Fibroblast of upper back skin (primary cell): ENCODE measurements around the gene HSPA1B.
A peak's percentile ranks its signal among the peaks of the same experiment; 100 is the strongest.
"Not testable (repeated sequence)": the region's sequence is repeated elsewhere in the genome, so short reads cannot be mapped to it uniquely, and the experiment has no call there.

Experiments used
- DNase-seq: peaks from one replicate; pipeline ENCODE4 v3.0.0-alpha.2; 2013

HSPA1B gene

DNA sequence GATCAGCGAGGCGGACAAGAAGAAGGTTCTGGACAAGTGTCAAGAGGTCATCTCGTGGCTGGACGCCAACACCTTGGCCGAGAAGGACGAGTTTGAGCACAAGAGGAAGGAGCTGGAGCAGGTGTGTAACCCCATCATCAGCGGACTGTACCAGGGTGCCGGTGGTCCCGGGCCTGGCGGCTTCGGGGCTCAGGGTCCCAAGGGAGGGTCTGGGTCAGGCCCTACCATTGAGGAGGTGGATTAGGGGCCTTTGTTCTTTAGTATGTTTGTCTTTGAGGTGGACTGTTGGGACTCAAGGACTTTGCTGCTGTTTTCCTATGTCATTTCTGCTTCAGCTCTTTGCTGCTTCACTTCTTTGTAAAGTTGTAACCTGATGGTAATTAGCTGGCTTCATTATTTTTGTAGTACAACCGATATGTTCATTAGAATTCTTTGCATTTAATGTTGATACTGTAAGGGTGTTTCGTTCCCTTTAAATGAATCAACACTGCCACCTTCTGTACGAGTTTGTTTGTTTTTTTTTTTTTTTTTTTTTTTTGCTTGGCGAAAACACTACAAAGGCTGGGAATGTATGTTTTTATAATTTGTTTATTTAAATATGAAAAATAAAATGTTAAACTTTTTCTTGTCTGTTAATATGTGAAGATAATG, 2.2 kb downstream of the HSPA1B start:
- DNase-seq = peak; percentile 43

DNA sequence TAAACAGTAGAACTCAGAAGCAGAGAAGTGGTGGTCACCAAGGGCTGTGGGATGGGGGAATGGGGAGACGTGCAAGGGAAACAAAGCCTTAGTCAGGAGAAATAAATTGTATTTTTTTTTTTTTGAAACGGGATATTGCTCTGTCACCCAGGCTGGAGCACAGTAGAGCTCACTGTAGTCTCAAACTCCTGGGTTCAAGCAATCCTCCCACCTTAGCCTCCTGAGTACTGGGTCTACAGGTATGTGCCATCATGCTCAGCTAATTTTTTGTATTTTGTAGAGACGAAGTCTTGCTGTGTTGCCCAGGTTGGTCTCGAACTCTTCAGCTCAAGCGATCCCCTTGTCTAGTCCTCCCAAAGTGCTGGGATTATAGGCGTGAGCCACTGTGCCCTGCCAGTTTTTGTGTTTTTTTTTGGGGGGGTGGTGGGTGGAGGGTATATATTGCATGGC, 3.4 kb downstream of the HSPA1B start:
- no peak for DNase-seq

DNA sequence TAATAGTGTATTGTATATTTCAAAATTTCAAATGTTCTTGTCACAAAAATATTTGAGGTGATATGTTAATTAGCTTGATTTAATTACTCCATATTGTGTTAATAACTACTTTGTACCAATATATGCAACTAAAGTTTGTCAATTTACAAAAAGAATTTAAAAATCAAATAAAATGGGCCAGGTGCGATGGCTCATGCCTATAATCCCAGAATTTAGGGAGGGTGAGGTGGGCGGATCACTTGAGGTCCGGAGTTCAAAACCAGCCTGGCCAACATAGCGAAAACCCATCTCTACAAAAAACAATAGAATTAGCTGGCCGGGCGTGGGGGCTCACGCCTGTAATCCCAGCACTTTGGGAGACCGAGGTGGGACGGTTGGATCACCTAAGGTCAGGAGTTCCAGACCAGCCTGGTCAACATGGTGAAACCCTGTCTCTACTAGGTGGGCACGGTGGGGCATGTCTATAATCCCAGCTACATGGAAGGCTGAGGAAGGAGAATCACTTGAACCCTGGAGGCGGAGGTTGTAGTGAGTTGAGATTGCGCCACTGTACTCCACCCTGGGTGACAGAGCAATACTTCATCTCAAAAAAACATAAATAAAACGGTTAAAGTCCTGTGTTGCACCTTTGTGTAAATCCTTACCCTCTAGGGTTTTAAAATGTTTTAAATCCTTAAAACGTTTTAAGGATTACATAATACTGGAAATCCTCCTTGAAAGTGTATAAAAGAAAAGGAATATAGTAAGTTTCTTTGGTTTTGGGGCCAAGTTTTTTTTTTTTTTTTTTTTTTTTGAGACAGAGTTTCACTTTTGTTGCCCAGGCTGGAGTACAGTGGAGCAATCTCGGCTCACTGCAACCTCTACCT, 4.0 kb downstream of the HSPA1B start:
- no peak for DNase-seq

DNA sequence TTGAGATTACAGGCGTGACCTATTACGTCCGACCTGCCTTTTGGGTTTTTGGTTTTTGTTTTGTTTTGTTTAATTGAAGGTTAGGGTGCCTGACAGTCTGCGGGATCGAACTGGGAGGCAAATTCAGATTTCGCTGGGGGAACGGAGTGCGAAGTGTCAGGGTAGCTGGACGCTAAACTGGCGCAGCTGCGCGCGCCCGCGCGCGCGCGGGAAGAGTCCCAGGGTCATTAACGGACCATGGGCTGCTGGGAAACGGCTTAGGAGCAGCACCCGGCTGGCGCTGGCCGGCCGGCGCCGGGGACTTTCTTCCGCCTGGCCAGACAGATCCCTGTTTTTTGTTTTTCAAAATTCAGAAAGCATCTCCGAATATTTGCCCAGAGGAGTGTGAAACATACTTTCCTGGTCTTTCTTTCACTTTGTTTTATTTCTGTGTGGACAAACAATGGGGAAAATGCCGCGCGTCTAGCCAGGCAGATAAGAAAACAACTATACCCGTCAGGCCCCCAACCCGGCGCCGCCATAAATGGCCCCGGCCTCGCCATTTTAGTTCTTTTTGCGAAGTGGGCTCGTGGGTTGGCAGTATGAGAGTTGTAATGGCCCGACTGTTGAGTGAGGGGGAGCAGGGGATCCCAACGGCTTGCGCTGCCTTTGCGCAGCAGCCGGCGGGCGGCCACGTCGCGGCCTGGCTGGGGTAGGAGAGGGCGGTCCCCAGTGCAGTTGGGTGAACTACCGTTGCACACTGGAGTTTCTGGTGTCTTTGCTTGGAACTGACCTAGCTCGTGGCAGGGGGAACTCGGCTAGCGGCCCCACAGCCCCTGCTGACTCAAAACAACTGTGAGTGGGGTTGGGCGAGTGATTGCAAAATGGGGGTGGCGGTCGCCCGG, 7.1 kb downstream of the HSPA1B start:
- DNase-seq = peak; percentile 85

DNA sequence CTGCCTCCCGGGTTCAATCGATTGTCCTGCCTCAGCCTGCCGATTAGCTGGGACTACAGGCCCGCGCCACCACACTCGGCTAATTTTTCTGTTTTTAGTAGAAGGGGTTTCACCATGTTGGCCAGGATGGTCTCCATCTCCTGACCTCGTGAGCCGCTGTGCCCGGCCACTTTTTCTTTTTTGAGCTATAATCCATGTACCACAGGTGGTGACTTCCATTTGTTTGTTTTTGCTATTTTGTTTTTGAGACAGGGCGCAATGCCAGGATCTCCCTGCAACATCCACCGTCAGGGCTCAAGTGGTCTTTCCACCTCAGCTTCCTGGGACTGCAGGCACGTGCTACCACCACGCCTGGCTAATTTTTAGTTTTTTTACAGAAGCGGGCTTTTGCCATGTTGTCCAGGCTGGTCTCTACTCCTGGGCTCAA, 8.5 kb downstream of the HSPA1B start:
- DNase-seq = no peak

DNA sequence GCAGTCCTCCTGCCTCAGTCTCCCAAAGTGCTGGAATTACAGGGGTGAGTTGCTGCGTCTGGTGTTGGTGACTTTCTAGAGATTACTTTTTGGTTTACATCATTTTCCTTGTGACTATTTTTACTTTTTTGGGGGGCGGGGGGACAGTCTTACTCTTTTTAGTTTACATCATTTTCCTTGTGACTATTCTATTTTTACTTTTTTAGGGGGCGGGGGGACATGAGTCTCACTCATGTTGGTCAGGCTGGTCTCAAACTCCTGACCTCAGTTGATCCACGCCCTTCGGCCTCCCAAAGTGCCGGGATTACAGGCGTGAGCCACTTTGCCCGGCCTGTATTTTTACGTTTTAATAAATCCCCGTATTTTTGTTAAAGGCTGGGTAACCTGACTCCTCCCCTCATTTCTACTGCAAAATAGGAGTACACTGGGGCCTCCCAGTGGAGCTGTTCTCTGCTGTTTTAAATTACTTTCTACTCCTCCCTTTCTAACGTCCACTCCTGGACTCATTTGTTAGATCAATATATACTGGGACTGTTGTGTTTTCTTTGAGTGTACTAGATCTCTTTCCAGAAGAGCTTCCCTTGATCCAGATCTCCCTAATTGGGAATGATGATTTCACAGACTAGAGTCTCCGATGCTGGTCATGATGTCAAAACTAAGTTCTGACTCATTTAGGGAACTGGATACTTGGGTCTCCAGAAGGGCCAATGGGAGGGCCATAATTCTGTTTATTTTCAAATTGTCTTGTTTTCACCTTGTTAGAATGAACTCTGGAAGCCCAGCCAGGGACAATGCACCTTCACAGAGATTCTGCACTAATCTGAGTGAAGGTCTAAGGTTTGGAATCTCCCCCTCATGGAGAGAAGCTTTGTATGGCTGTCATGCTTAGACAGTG, 9.2 kb downstream of the HSPA1B start:
- DNase-seq = peak; percentile 17

DNA sequence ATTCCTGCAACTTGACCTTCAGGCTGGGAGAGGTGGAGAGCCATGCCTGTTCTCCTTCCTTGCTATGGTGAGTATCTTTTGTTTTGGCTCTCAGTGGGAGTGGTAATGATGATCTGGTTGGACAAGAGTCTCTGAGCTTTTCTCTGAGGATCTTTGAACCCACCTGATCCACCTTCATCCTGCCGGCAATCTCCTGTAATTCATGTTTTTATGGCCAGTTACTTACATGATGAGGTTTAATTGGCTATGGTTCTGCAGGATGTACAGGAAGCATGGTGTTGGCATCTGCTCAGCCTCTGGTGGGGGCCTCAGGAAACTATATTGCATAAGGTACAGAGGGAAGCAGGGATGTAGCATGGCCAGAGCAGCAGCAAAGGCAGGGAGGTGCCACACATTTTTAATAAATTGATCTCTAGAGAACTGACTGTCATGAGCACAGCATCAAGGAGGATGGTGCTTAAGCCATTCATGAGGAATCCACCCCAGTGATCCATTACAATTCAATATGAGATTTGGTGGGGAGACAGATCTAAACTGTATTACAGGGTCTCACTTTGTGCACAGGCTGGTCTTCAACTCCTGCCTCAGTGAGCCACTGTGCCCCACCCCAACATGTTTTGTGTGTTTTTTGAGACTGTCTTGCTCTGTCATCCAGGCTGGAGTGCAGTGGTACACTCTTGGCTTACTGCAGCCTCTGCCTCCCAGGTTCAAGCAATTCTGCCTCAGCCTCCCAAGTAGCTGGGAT, 10.0 kb downstream of the HSPA1B start:
- peak; percentile 19 for DNase-seq

DNA sequence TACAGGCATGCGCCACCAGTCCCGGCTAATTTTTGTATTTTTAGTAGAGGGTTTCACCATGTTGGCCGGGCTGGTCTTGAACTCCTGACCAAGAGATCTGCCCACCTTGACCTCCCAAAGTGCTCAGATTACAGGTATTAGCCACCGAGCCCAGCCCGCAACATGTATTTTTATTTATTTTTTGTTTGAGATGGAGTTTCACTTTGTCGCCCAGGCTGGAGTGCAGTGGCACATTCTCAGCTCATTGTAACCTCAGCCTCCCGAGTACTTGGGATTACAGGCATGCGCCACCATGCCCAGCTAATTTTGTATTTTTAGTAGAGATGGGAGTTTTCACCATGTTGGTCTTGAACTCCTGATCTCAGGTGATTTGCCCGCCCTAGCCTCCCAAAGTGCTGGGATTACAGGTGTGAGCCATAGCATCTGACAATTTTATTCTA, 10.6 kb downstream of the HSPA1B start:
- not testable (repeated sequence) for DNase-seq

DNA sequence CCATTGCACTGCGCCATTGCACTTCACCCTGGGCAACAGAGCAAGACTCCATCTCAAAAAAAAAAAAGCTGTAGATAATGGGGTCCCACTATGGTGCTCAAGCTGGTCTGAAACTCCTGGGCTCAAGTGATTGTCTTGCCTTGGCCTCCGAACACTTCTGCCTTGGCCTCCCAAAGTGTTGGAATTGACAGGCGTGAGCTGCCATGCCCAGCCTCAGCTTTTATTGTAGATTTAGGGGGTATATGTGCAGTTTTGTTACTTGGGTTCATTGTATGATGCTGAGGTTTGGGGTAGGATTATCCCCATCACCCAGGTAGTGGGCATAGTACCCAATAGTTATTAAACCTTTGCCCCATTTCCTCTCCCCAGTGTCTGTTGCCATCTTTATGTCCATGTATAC, 11.4 kb downstream of the HSPA1B start:
- DNase-seq = no peak

DNA sequence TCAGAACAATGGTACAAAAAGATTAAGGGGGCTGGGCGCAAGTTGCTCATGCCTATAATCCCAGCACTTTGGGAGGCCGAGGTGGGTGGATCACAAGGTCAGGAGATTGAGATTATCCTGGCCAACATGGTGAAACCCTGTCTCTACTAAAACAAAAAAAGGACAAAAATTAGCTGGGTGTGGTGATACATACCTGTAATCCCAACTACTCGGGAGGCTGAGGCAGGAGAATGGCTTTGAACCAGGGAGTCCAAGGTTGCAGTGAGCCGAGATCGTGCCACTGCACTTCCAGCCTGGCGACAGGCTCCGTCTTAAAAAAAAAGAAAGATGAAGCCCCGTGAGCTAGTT, 12.2 kb downstream of the HSPA1B start:
- not testable (repeated sequence) for DNase-seq

DNA sequence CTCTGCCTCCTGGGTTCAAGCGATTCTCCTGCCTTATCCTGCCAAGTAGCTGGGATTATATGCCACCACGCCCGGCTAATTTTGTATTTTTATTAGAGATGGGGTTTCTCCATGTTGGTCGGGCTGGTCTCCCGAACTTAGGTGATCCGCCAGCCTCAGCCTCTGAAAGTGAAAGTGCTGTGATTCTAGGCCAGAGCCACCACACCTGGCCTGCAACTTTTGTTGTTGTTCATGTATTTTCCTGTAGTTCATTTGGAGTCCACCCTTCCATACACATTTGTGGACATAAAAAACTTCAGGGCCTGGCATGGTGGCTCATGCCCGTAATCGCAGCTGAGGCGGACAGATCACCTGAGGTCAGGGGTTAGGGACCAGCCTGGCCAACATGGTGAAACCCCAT, 14.5 kb downstream of the HSPA1B start:
- DNase-seq = no peak

DNA sequence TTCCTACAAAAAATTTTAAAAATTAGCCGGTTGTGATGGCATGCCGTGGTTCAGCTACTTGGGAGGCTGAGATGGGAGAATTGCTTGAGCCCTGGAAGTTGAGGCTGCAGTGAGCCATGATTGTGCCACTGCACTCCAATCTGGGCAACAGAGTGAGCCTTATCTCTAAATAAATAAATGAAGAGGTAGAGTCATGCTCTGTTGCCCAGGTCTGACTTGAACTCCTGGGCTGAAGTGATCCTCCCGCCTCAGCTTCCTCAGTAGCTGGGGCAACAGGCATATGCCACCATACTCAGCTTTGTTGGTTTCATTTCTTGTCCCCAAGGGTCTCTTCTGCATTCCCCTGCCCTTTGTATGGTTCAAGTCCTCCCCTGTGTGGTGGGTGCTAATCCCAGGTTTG, 17.0 kb downstream of the HSPA1B start:
- DNase-seq = no peak

DNA sequence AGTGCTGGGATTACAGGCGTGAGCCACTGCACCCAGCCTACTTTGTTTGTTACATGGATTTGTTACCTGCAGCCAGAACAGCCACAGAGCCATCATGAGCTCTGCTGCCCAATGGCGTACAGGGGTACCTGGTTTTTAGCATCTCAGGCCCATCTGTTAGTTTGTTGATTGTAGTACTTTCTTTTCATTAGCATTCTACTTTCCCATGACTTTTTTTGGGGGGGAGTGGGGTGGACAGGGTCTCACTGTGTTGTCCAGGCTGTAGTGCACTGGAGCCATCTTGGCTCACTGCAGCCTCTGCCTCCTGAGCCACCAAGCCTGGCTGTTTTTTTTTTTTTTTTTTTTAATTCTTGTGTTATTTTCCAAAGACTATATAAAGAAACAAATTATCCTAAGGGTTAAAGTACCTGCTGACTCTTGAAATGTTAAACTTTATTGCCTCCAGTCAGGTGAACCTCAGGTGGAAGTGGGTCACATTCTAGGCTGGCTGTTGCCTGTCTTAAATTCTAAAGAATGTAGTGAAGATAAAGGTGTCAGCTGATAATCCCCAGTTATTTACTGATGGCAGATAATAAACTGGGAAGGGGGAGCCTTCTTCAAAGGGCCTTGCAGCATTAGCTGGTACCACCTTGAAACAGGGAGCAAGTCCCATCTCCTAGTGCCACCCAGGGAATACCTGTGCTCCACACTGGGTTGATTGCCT, 19.9 kb downstream of the HSPA1B start:
- DNase-seq = no peak

DNA sequence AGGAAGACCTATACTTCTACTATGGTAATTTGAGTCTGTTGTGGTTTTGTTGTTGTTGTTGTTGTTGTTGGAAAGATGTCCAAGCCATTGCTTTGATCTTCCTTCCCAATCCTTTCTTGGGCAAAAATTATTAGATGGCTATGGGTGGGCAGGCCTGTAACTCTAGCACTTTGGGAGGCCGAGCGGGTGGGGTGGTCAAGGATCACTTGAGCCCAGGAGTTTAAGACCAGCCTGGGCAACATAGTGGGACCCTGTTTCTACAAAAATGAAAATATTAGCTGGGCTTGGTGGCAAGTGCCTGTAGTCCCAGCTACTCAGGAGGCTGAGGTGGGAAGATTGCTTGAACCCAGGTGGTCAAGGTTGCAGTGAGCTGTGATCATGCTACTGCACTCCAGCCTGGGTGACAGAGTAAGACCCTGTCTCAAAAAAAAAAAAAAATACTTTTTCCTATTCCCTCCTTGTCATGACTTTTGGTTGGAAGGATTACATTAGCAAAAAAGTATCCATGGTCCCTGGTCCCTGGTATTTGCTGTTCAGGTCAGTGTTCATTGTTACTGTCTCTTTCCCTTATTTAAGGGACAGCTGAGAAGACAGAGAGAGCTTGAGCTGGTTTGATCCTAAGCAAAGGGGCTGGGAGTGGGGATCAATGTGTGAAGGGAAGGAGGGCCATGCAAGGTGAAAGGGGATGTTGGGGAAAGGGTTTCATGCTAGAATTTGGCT, 23.4 kb downstream of the HSPA1B start:
- no peak for DNase-seq

DNA sequence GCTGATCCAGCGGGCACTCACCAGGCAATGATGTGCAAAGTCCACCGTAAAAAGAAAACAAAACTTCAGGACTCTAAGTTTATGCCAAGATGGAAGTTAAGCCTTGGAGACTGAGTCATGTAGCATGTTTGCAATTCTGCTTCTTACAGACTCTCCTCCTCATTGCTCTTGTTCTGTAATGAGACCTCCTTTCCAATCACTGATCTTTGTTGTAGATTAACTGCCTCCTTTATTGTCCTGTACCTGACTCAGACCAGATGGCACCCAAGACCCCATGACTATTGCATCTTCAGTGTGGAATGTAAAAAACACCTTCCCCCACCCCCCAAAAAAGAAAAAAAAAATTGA, 23.9 kb downstream of the HSPA1B start:
- DNase-seq = no peak

DNA sequence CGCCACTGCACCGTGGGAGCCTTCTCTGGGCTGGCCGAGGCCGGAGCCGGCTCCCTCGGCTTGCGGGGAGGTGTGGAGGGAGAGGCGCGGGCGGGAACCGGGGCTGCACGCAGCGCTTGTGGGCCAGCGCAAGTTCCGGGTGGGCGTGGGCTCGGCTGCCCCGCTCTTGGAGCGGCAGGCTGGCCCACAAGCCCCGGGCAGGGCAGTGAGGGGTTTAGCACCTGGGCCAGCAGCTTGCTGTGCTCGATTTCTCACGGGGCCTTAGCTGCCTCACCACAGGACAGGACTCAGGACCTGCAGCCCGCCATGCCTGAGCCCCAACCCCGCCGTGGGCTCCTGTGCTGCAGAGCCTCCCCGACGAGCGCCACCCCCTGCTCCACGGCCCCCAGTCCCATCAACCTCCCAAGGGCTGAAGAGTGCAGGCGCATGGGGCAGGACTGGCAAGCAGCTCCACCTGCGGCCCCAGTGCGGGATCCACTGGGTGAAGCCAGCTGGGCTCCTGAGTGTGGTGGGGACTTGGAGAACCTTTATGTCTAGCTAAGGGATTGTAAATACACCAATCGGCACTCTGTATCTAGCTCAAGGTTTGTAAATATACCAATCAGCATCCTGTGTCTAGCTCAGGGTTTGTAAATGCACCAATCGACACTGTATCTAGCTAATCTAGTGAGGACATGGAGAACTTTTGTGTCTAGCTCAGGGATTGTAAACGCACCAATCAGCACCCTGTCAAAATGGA, 24.6 kb downstream of the HSPA1B start:
- not testable (repeated sequence) for DNase-seq

DNA sequence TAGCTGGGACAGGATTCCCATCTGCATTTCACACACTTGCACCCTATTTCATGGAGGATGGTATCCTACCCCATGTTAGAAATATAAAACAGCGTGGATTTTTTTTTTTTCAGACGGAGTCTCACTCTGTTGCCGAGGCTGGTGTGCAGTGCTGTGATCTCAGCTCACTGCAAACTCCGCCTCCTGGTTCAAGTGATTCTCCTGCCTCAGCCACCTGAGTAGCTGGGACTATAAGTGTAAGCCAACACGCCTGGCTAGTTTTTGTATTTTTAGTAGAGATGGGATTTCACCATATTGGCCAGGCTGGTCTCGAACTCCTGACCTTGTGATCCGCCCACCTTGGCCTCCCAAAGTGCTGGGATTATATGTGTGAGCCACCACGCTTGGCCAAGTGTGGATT, 30.2 kb downstream of the HSPA1B start:
- not testable (repeated sequence) for DNase-seq

DNA sequence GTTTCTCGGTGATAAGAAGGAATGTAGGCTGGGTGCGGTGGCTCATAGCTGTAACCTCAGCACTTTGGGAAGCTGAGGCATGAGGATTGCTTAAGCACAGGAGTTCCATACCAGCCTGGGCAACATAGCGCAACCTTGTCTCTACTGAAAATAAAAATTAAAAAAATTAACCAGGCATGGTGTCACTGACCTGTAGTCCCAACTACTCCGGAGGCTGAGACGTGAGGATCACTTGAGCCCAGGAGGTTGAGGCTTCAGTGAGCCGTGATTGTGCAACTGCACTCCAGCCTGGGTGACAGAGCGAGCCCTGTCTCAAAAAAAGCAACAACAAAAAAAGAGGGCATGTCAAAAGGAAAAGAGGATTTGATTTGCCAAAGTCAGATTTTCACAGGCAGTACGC, 31.2 kb downstream of the HSPA1B start:
- DNase-seq = no peak

DNA sequence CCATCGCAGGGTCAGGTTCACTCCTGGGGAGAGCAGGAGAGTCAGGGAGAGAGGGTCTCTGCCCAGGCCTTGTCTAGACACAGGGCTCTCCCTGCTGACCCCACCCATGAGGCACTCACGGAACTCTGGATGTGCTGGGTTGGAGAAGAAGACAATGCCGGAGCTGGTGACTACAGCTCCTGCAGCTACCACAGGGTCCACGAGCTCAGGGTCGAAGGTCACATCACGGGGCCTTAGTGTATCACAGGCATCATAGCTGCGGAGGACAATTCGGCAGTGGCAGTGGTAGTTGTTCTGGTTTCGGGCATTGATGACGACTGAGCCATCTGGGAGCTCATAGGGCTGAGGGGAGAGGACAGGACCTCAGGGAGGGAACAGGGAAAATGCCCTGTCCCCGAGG, 32.4 kb downstream of the HSPA1B start:
- no peak for DNase-seq

DNA sequence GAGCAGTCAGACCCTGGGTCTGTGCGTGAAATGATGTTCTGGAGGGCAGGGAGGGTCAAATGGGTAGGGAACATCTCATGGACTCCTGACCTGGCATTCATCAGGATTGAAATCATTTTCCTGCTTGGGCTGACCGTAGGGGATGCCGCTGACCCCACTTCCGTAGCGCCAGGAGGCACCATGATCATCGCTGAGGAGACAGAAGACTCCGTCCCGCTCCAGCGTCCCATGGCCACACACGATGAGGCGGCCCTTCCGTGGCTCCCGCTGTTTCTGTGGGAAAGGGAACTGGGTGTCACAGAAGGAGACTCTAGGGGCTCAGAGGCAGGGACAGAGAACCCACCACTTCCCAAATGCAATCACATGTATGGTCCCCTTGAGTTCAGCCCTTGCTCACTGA, 32.8 kb downstream of the HSPA1B start:
- DNase-seq = no peak
